ENCODE data around the gene SLC35A3.

SLC35A3 gene

GRCh38 chr1:99965646-99966375, 4.0 kb upstream of the SLC35A3 start:
- TF ChIP-seq, protein P1, sequence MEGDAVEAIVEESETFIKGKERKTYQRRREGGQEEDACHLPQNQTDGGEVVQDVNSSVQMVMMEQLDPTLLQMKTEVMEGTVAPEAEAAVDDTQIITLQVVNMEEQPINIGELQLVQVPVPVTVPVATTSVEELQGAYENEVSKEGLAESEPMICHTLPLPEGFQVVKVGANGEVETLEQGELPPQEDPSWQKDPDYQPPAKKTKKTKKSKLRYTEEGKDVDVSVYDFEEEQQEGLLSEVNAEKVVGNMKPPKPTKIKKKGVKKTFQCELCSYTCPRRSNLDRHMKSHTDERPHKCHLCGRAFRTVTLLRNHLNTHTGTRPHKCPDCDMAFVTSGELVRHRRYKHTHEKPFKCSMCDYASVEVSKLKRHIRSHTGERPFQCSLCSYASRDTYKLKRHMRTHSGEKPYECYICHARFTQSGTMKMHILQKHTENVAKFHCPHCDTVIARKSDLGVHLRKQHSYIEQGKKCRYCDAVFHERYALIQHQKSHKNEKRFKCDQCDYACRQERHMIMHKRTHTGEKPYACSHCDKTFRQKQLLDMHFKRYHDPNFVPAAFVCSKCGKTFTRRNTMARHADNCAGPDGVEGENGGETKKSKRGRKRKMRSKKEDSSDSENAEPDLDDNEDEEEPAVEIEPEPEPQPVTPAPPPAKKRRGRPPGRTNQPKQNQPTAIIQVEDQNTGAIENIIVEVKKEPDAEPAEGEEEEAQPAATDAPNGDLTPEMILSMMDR (IDR thresholded peaks at IDR 0.05): no peak

DNA sequence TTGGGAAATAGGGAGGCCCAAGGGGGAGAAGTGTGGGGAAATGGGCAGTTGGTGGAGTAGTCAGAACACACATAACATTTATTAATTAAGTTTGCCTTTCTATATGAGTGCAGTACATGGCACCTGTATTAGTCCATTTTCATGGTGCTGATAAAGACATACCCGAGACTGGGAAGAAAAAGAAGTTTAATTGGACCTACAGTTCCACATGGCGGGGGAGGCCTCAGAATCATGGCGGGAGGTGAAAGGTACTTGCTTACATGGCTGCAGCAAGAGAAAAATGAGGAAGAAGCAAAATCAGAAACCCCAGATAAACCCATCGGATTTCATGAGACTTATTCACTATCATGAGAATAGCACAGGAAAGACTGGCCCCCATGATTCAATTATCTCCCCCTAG, 1.6 kb upstream of the SLC35A3 start:
- TF ChIP-seq, protein P1 (IDR thresholded peaks at IDR 0.05): no peak

- TF ChIP-seq, protein P1 (IDR thresholded peaks at IDR 0.05): no peak
Measured at GRCh38 chr1:99969260-99969728, 502 bp upstream of the SLC35A3 start.

DNA sequence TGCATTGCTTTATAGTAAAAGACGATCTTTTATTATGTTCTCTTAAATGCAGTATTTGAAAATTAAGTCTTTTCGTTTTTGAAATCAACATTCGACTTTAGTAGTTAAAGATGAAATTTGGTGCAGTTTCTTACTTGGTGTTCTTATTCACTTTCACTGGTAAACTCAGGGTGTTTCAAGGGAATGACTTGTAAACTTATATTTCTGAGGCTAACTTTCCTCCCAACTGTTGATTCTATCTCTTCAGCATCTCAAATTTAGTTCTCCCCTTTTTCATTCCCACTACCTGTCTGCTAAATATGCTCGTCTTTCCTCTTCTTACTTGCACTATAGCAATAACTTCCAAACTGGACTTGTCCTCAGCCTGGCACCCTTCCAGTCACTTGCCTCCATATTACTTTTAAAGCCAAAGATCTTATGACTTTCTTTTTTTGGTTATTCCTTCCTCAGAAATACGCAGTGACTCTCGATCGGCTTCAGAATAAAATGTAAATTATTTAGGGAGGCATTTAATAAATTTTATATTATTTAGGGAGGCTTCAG, 988 bp downstream of the SLC35A3 start:
- TF ChIP-seq, protein P1 (IDR thresholded peaks at IDR 0.05): no peak

- TF ChIP-seq, protein P1 (IDR thresholded peaks at IDR 0.05): no peak
Measured at GRCh38 chr1:99975529-99975928, 5.7 kb downstream of the SLC35A3 start.

- TF ChIP-seq, protein P1 (IDR thresholded peaks at IDR 0.05): no peak
Measured at GRCh38 chr1:99978218-99978617, 8.4 kb downstream of the SLC35A3 start.

DNA sequence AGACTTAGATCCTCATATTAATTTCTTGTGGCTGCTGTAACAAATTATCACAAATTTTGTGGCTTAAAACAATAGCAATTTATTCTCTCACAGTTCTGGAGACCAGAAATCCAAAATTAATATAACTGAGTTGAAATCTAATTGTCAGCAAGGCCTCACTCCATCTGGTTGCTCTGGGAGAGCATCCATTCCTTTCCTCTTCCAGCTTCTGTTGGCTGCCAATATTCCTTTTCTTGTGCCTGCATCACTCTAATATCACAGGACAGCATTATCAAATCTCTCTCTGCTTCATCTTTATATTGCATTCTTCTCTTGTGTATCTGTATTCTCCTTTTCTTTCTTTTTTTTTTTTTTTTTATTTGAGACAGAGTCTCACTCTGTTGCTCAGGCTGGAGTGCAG, 9.3 kb downstream of the SLC35A3 start:
- TF ChIP-seq, protein P1 (IDR thresholded peaks at IDR 0.05): no peak
